ENCODE results near the gene AK8.
A peak's percentile ranks its signal among the peaks of the same experiment; 100 is the strongest.

Gene AK8

GRCh38 chr9:132708769-132709430 lies 169.2 kb downstream of the AK8 start:
- H2BK15ac ChIP-seq (ENCODE audit: low read depth, poor library complexity, severe bottlenecking): no peak overlapping the region
- H3K23ac ChIP-seq (ENCODE audit: low read length in 2 of 2): no peak overlapping the region
- H3K4me1 ChIP-seq (ENCODE audit: control insufficient read depth, insufficient read depth, low read depth, low read length): no peaks in the 10 kb centered on the region
- no peak overlapping the region for H2BK120ac ChIP-seq (ENCODE audit: low read depth, low read length)
- H3K4me2 ChIP-seq (ENCODE audit: low read length, poor library complexity, severe bottlenecking): no peak overlapping the region
- WGBS: 90% methylated on average over 23 of the region's 23 CpGs
- no peak overlapping the region for H3K4me3 ChIP-seq (ENCODE audit: insufficient read depth in 1 of 2, low read depth in 1 of 2, low read length in 2 of 2)
- no peak overlapping the region for H3K14ac ChIP-seq (ENCODE audit: low read length in 2 of 2)
- H3K36me3 ChIP-seq (ENCODE audit: control insufficient read depth in 1 of 2, insufficient read depth in 2 of 2, low read depth in 1 of 2, low read length in 2 of 2): no peaks in the 10 kb centered on the region
- peaks cover 6 to 34% of the 10 kb centered on the region in 2 experiments for H3K27me3 ChIP-seq (ENCODE audit: control insufficient read depth in 1 of 2, insufficient read depth in 1 of 2, low read length in 2 of 2)
- H3K4ac ChIP-seq (ENCODE audit: low read depth in 1 of 2, low read length in 2 of 2): no peak overlapping the region
- no peak overlapping the region for H2BK12ac ChIP-seq (ENCODE audit: low read length in 2 of 2)
- no peak overlapping the region for H3K18ac ChIP-seq (ENCODE audit: low read depth in 1 of 2, low read length in 2 of 2)
- no peak overlapping the region for H4K8ac ChIP-seq (ENCODE audit: low read length)
- no peak overlapping the region for H4K91ac ChIP-seq (ENCODE audit: low read length)
- H2BK5ac ChIP-seq (ENCODE audit: low read depth, low read length, poor library complexity, severe bottlenecking): no peak overlapping the region
- H3K9me3 ChIP-seq (ENCODE audit: control insufficient read depth, low read length): no peaks in the 10 kb centered on the region
- no peak overlapping the region for H3K9ac ChIP-seq (ENCODE audit: low read length)
- no peak overlapping the region for H2AK5ac ChIP-seq (ENCODE audit: low read length, severe bottlenecking)
- no peak overlapping the region for H3K27ac ChIP-seq (ENCODE audit: low read length, poor library complexity, severe bottlenecking)
- H3K79me1 ChIP-seq (replicated peaks; ENCODE audit: low read length, poor library complexity, severe bottlenecking): no peaks in the 10 kb centered on the region
- no peak overlapping the region for H2AFZ ChIP-seq (ENCODE audit: low read depth, low read length)
- no peak for DNase-seq

- no peak overlapping the region for H2BK120ac ChIP-seq (ENCODE audit: low read depth, low read length)
- no peaks in the 10 kb centered on the region for H3K4me1 ChIP-seq (ENCODE audit: control insufficient read depth, insufficient read depth, low read depth, low read length)
- H3K18ac ChIP-seq (ENCODE audit: low read depth in 1 of 2, low read length in 2 of 2): no peak overlapping the region
- no peaks in the 10 kb centered on the region for H3K79me1 ChIP-seq (replicated peaks; ENCODE audit: low read length, poor library complexity, severe bottlenecking)
- H4K91ac ChIP-seq (ENCODE audit: low read length): no peak overlapping the region
- no peak overlapping the region for H2AFZ ChIP-seq (ENCODE audit: low read depth, low read length)
- H3K9me3 ChIP-seq (ENCODE audit: control insufficient read depth, low read length): no peaks in the 10 kb centered on the region
- H2BK15ac ChIP-seq (ENCODE audit: low read depth, poor library complexity, severe bottlenecking): no peak overlapping the region
- no peak overlapping the region for H3K23ac ChIP-seq (ENCODE audit: low read length in 2 of 2)
- DNase-seq: no peak
- H2AK5ac ChIP-seq (ENCODE audit: low read length, severe bottlenecking): no peak overlapping the region
- H3K36me3 ChIP-seq (ENCODE audit: control insufficient read depth in 1 of 2, insufficient read depth in 2 of 2, low read depth in 1 of 2, low read length in 2 of 2): no peaks in the 10 kb centered on the region
- WGBS: 83% methylated on average over 8 of the region's 8 CpGs
- H3K4ac ChIP-seq (ENCODE audit: low read depth in 1 of 2, low read length in 2 of 2): no peak overlapping the region
- peaks cover 6 to 36% of the 10 kb centered on the region in 2 experiments for H3K27me3 ChIP-seq (ENCODE audit: control insufficient read depth in 1 of 2, insufficient read depth in 1 of 2, low read length in 2 of 2)
- no peak overlapping the region for H3K4me2 ChIP-seq (ENCODE audit: low read length, poor library complexity, severe bottlenecking)
- H2BK12ac ChIP-seq (ENCODE audit: low read length in 2 of 2): no peak overlapping the region
- no peak overlapping the region for H3K4me3 ChIP-seq (ENCODE audit: insufficient read depth in 1 of 2, low read depth in 1 of 2, low read length in 2 of 2)
- no peak overlapping the region for H3K27ac ChIP-seq (ENCODE audit: low read length, poor library complexity, severe bottlenecking)
- no peak overlapping the region for H3K14ac ChIP-seq (ENCODE audit: low read length in 2 of 2)
- no peak overlapping the region for H2BK5ac ChIP-seq (ENCODE audit: low read depth, low read length, poor library complexity, severe bottlenecking)
- H3K9ac ChIP-seq (ENCODE audit: low read length): no peak overlapping the region
- H4K8ac ChIP-seq (ENCODE audit: low read length): no peak overlapping the region
Measured at GRCh38 chr9:132708239-132708638, 169.8 kb downstream of the AK8 start.

- no peak overlapping the region for H2BK12ac ChIP-seq (ENCODE audit: low read length in 2 of 2)
- no peak overlapping the region for H3K18ac ChIP-seq (ENCODE audit: low read depth in 1 of 2, low read length in 2 of 2)
- H4K8ac ChIP-seq (ENCODE audit: low read length): no peak overlapping the region
- H3K23ac ChIP-seq (ENCODE audit: low read length in 2 of 2): no peak overlapping the region
- no CpG with 5 or more reads among the region's 2 CpGs for WGBS
- no peaks in the 10 kb centered on the region for H3K4me1 ChIP-seq (ENCODE audit: control insufficient read depth, insufficient read depth, low read depth, low read length)
- no peak overlapping the region for H2BK5ac ChIP-seq (ENCODE audit: low read depth, low read length, poor library complexity, severe bottlenecking)
- no peak overlapping the region for H3K4ac ChIP-seq (ENCODE audit: low read depth in 1 of 2, low read length in 2 of 2)
- no peak overlapping the region for H3K4me3 ChIP-seq (ENCODE audit: insufficient read depth in 1 of 2, low read depth in 1 of 2, low read length in 2 of 2)
- no peaks in the 10 kb centered on the region for H3K79me1 ChIP-seq (replicated peaks; ENCODE audit: low read length, poor library complexity, severe bottlenecking)
- DNase-seq: peak; percentile 29
- H3K9ac ChIP-seq (ENCODE audit: low read length): no peak overlapping the region
- H2AK5ac ChIP-seq (ENCODE audit: low read length, severe bottlenecking): no peak overlapping the region
- no peak overlapping the region for H3K14ac ChIP-seq (ENCODE audit: low read length in 2 of 2)
- H3K27ac ChIP-seq (ENCODE audit: low read length, poor library complexity, severe bottlenecking): no peak overlapping the region
- no peak overlapping the region for H4K91ac ChIP-seq (ENCODE audit: low read length)
- no peak overlapping the region for H3K4me2 ChIP-seq (ENCODE audit: low read length, poor library complexity, severe bottlenecking)
- H3K9me3 ChIP-seq (ENCODE audit: control insufficient read depth, low read length): peaks cover 3% of the 10 kb centered on the region
- H2AFZ ChIP-seq (ENCODE audit: low read depth, low read length): no peak overlapping the region
- H2BK15ac ChIP-seq (ENCODE audit: low read depth, poor library complexity, severe bottlenecking): no peak overlapping the region
- no peak overlapping the region for H2BK120ac ChIP-seq (ENCODE audit: low read depth, low read length)
- H3K27me3 ChIP-seq (ENCODE audit: control insufficient read depth in 1 of 2, insufficient read depth in 1 of 2, low read length in 2 of 2): peaks cover 0 to 11% of the 10 kb centered on the region in 2 experiments
- no peaks in the 10 kb centered on the region for H3K36me3 ChIP-seq (ENCODE audit: control insufficient read depth in 1 of 2, insufficient read depth in 2 of 2, low read depth in 1 of 2, low read length in 2 of 2)
Measured at GRCh38 chr9:132703336-132703735, 174.7 kb downstream of the AK8 start.

GRCh38 chr9:132702254-132702653 lies 175.8 kb downstream of the AK8 start:
- no peak for DNase-seq
- Histone ChIP-seq H3K4ac (ENCODE audit: low read depth in 1 of 2, low read length in 2 of 2) (no peak overlapping the region), H3K14ac (ENCODE audit: low read length in 2 of 2) (no peak overlapping the region), H3K18ac (ENCODE audit: low read depth in 1 of 2, low read length in 2 of 2) (no peak overlapping the region), H3K23ac (ENCODE audit: low read length in 2 of 2) (no peak overlapping the region), H4K8ac (ENCODE audit: low read length) (no peak overlapping the region), H3K9me3 (ENCODE audit: control insufficient read depth, low read length) (peaks cover 13% of the 10 kb centered on the region), H2BK12ac (ENCODE audit: low read length in 2 of 2) (no peak overlapping the region), H3K79me1 (replicated peaks; ENCODE audit: low read length, poor library complexity, severe bottlenecking) (no peaks in the 10 kb centered on the region), H3K4me2 (ENCODE audit: low read length, poor library complexity, severe bottlenecking) (no peak overlapping the region), H3K9ac (ENCODE audit: low read length) (no peak overlapping the region), H3K36me3 (ENCODE audit: control insufficient read depth in 1 of 2, insufficient read depth in 2 of 2, low read depth in 1 of 2, low read length in 2 of 2) (no peaks in the 10 kb centered on the region), H2AFZ (ENCODE audit: low read depth, low read length) (no peak overlapping the region), H2BK5ac (ENCODE audit: low read depth, low read length, poor library complexity, severe bottlenecking) (no peak overlapping the region), H2BK120ac (ENCODE audit: low read depth, low read length) (no peak overlapping the region), H3K27ac (ENCODE audit: low read length, poor library complexity, severe bottlenecking) (no peak overlapping the region), H2BK15ac (ENCODE audit: low read depth, poor library complexity, severe bottlenecking) (no peak overlapping the region), H3K4me1 (ENCODE audit: control insufficient read depth, insufficient read depth, low read depth, low read length) (no peaks in the 10 kb centered on the region), H3K27me3 (ENCODE audit: control insufficient read depth in 1 of 2, insufficient read depth in 1 of 2, low read length in 2 of 2) (peaks cover 0 to 11% of the 10 kb centered on the region in 2 experiments), H4K91ac (ENCODE audit: low read length) (no peak overlapping the region), H3K4me3 (ENCODE audit: insufficient read depth in 1 of 2, low read depth in 1 of 2, low read length in 2 of 2) (no peak overlapping the region), H2AK5ac (ENCODE audit: low read length, severe bottlenecking) (no peak overlapping the region)
- 100% methylated on average over 1 of the region's 1 CpG for WGBS
